Measurements from ENCODE around the gene PCDHGB3.
A peak's percentile ranks its signal among the peaks of the same experiment; 100 is the strongest.

PCDHGB3 gene

DNA sequence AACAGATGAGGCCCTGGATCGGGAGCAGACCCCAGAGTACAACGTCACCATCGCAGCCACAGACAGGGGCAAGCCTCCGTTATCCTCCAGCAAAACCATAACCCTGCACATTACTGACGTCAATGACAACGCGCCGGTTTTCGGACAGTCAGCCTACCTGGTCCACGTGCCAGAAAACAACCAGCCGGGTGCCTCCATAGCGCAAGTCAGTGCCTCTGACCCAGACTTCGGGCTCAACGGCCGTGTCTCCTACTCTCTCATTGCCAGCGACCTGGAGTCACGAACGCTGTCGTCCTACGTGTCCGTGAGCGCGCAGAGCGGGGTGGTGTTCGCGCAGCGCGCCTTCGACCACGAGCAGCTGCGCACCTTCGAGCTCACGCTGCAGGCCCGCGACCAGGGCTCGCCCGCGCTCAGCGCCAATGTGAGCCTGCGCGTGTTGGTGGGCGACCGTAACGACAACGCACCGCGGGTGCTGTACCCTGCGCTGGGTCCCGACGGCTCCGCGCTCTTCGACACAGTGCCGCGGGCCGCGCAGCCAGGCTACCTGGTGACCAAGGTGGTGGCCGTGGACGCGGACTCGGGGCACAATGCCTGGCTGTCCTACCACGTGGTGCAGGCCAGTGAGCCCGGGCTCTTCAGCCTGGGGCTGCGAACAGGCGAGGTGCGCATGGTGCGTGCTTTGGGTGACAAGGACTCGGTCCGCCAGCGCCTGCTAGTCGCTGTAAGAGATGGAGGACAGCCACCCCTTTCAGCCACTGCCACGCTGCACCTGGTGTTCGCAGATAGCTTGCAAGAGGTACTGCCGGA lies 49.2 kb downstream of the PCDHGB3 start:
- DNase-seq (ENCODE audit: low spot score), result no peak

- peak; percentile 81 for DNase-seq (ENCODE audit: low spot score)
Measured at GRCh38 chr5:141420855-141421488, 50.9 kb downstream of the PCDHGB3 start, which contains the start of gene PCDHGA11. TSS of gene PCDHGA11 (plus strand) at chr5:141421051. CDS start at chr5:141421228, 177 bp downstream.

DNA sequence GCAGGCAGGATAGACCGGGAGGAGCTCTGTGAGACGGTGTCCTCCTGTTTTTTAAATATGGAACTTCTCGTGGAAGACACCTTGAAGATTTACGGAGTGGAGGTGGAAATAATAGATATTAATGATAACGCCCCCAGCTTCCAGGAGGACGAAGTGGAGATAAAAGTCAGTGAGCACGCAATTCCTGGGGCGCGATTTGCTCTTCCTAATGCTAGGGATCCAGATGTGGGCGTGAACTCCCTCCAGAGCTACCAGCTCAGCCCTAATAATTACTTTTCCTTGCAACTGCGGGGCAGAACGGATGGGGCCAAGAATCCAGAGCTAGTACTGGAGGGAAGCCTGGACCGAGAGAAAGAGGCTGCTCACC lies 51.4 kb downstream of the PCDHGB3 start:
- DNase-seq (ENCODE audit: low spot score), result peak; percentile 32

All from GM03348 (cell line).